C4-2B (cell line): ENCODE results near the gene LRPAP1.

ENCODE experiments used
- ZFX ChIP-seq: fragments of 450-650 bp; IDR thresholded peaks from 2 replicates; pipeline ENCODE4 v1.6.1; 2017
- TF ChIP-seq, protein P1 (sequence below): fragments of 450-650 bp; conservative IDR thresholded peaks from 2 replicates; pipeline ENCODE4 v1.5.1; 2017; ENCODE audit warnings: mild to moderate bottlenecking

DNA sequence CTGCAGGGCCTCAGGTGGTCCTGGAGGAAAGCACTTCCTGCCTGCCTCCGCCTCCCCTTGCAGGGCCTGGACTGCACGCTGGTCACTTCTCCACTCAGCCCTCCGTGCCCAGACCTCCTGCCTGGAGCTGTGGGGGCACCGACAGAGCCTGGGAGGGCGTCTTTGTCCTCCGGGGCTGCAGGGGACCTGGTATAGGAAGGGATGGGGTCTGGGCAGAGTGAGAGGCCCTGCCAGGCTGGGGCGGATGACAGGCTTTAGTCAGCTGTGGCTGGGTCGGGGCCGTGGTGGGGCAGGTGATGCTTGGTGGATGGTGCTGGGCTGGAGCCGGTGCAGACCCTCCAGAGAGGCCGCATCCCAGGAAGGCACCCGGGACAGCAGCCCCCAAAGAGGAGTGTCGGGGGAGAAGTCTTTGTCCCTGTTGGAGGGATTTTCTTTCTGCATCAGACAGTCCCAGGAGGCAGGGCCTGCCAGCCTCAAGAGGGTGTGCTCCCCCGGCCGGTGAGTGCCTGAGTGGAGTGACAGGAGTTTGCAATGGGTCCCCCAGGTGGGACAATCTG is 67.8 kb downstream of the LRPAP1 start:
- TF ChIP-seq, protein P1, sequence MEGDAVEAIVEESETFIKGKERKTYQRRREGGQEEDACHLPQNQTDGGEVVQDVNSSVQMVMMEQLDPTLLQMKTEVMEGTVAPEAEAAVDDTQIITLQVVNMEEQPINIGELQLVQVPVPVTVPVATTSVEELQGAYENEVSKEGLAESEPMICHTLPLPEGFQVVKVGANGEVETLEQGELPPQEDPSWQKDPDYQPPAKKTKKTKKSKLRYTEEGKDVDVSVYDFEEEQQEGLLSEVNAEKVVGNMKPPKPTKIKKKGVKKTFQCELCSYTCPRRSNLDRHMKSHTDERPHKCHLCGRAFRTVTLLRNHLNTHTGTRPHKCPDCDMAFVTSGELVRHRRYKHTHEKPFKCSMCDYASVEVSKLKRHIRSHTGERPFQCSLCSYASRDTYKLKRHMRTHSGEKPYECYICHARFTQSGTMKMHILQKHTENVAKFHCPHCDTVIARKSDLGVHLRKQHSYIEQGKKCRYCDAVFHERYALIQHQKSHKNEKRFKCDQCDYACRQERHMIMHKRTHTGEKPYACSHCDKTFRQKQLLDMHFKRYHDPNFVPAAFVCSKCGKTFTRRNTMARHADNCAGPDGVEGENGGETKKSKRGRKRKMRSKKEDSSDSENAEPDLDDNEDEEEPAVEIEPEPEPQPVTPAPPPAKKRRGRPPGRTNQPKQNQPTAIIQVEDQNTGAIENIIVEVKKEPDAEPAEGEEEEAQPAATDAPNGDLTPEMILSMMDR: no peak
- TF ChIP-seq ZFX: no peak
